GM19455 (cell line): ENCODE measurements around the gene TMEM250.
A peak's percentile ranks its signal among the peaks of the same experiment; 100 is the strongest.
"Not testable (repeated sequence)": the region's sequence is repeated elsewhere in the genome, so short reads cannot be mapped to it uniquely, and the experiment has no call there.

Source experiments
- ATAC-seq: cut with Tn5 transposase; IDR thresholded peaks from one replicate; pipeline ENCODE4 v1.9.1; 2021; ENCODE audit not compliant: unreplicated experiment

The TMEM250 gene

GRCh38 chr9:136114610-136115009, 4.1 kb downstream of the TMEM250 start:
- no peak for ATAC-seq

- no peak for ATAC-seq
Measured at GRCh38 chr9:136112541-136112940, 6.1 kb downstream of the TMEM250 start.

- ATAC-seq: no peak
Measured at GRCh38 chr9:136111910-136112309, 6.8 kb downstream of the TMEM250 start.

- ATAC-seq: no peak
Measured at GRCh38 chr9:136111190-136111589, 7.5 kb downstream of the TMEM250 start.

- ATAC-seq: peak; percentile 6
Measured at GRCh38 chr9:136110082-136111061, 8.3 kb downstream of the TMEM250 start.

- peak; percentile 69 for ATAC-seq
Measured at GRCh38 chr9:136109351-136110081, 9.2 kb downstream of the TMEM250 start.

GRCh38 chr9:136108648-136109266, 9.9 kb downstream of the TMEM250 start:
- ATAC-seq: no peak

- ATAC-seq: no peak
Measured at GRCh38 chr9:136107953-136108647, 10.6 kb downstream of the TMEM250 start.

- ATAC-seq: no peak
Measured at GRCh38 chr9:136107155-136107952, 11.3 kb downstream of the TMEM250 start.

- ATAC-seq: no peak
Measured at GRCh38 chr9:136105398-136106135, 13.1 kb downstream of the TMEM250 start.

GRCh38 chr9:136104916-136105315, 13.8 kb downstream of the TMEM250 start:
- ATAC-seq: no peak

GRCh38 chr9:136104488-136104800, 14.2 kb downstream of the TMEM250 start:
- ATAC-seq: no peak

GRCh38 chr9:136103651-136104487, 14.8 kb downstream of the TMEM250 start:
- no peak for ATAC-seq

GRCh38 chr9:136101615-136102074, 17.0 kb downstream of the TMEM250 start:
- not testable (repeated sequence) for ATAC-seq

GRCh38 chr9:136100700-136101614, 17.7 kb downstream of the TMEM250 start:
- ATAC-seq: no peak

- ATAC-seq: no peak
Measured at GRCh38 chr9:136099542-136099941, 19.1 kb downstream of the TMEM250 start.

GRCh38 chr9:136098844-136099243, 19.8 kb downstream of the TMEM250 start:
- ATAC-seq: no peak
